ENCODE results near the gene ATP2B3.
A peak's percentile ranks its signal among the peaks of the same experiment; 100 is the strongest.

Gene ATP2B3

GRCh38 chrX:153517423-153517822 is at the start of gene ATP2B3:
Gene ATP2B3, plus strand, starts transcription at chrX:153517642. Its CDS starts 18,606 bp downstream, at chrX:153536248.
- TF ChIP-seq CTCF (IDR thresholded peaks at IDR 0.05; ENCODE audit: insufficient read depth, missing control alignments), result no peak
- FAIRE-seq, result no peak
- DNase-seq (ENCODE audit: insufficient read length, low spot score), result peak; percentile 60

- TF ChIP-seq CTCF (IDR thresholded peaks at IDR 0.05; ENCODE audit: insufficient read depth, missing control alignments), result no peak
- no peak for DNase-seq (ENCODE audit: insufficient read length, low spot score)
- FAIRE-seq, result no peak
Measured at GRCh38 chrX:153468008-153468580, 49.3 kb upstream of the ATP2B3 start.

GRCh38 chrX:153469811-153470410 is 47.5 kb upstream of the ATP2B3 start:
- FAIRE-seq, result no peak
- DNase-seq (ENCODE audit: insufficient read length, low spot score), result no peak
- no peak for TF ChIP-seq CTCF (IDR thresholded peaks at IDR 0.05; ENCODE audit: insufficient read depth, missing control alignments)

GRCh38 chrX:153470411-153471363 is 46.8 kb upstream of the ATP2B3 start, which contains the start of gene HAUS7:
Gene HAUS7, minus strand, starts transcription at chrX:153470576. Its CDS starts 19 bp downstream, at chrX:153470557.
- TF ChIP-seq CTCF (IDR thresholded peaks at IDR 0.05; ENCODE audit: insufficient read depth, missing control alignments), result peak; percentile 62
- FAIRE-seq (no peak), DNase-seq (ENCODE audit: insufficient read length, low spot score) (peak; percentile 77)

- FAIRE-seq, result no peak
- TF ChIP-seq CTCF (IDR thresholded peaks at IDR 0.05; ENCODE audit: insufficient read depth, missing control alignments), result no peak
- DNase-seq (ENCODE audit: insufficient read length, low spot score), result no peak
Measured at GRCh38 chrX:153471663-153472280, 45.7 kb upstream of the ATP2B3 start.

- no peak for DNase-seq (ENCODE audit: insufficient read length, low spot score)
- FAIRE-seq, result no peak
- TF ChIP-seq CTCF (IDR thresholded peaks at IDR 0.05; ENCODE audit: insufficient read depth, missing control alignments), result no peak
Measured at GRCh38 chrX:153473126-153473525, 44.3 kb upstream of the ATP2B3 start.

Data from D721Med (cell line).